HCT116 (cell line): ENCODE results near the gene ARHGAP10. TPM values are rescaled to one million over a fixed set of nuclear protein-coding genes. Genes with fewer than 3 reads are reported as not detected.

Experiments used
- ATAC-seq: fragments of 200-7000 bp; cut with Tn5 transposase; 2 replicates; pipeline ENCODE4 v1.9.1; 2020; ENCODE audit warnings: mild to moderate bottlenecking, moderate library complexity
- BruUV-seq: library from RNA; stranded (reverse); fragments of 400-500 nt; replicated peaks from 2 replicates; lab custom pipeline; 2021; lab: Mats Ljungman, UMichigan
- CTCF ChIA-PET: fragments of 300-600 bp; sonication (Branson Sonifier 250); formaldehyde crosslinking; loops from one replicate; lab custom pipeline; 2021; ENCODE audit warnings: antibody characterized with exemption; lab: Charles Lee
- POLR2A ChIA-PET: fragments of 300-600, 350-600 bp; sonication (Branson Sonifier 250); formaldehyde crosslinking; loops from one replicate; lab custom pipeline; 2021; ENCODE audit warnings: antibody characterized with exemption; lab: Charles Lee
- RAD21 ChIA-PET, 2 experiments: fragments of 300-600 bp; sonication (Branson Sonifier 250); formaldehyde crosslinking; loops; one replicate each; lab custom pipeline; 2023; ENCODE audit warnings: low total read pairs in 2 of 2; ENCODE audit not compliant: uncharacterized antibody in 2 of 2, unreplicated experiment in 2 of 2, low non-redundant PET in 1 of 2; lab: Charles Lee
- DNase-seq: peaks from one replicate; pipeline ENCODE4 v3.0.0-alpha.2; 2010; ENCODE audit warnings: low read depth, low spot score
- H2AFZ ChIP-seq: fragments of 200-600 bp; shearing (Covaris generic), sonication (generic); 2 replicates; pipeline ENCODE4 v1.6.1; 2017; ENCODE audit warnings: low read depth, mixed run types, mixed read lengths, antibody characterized with exemption, low read length; ENCODE audit not compliant: poor library complexity, severe bottlenecking
- H3K27ac ChIP-seq: 2 replicates; pipeline ENCODE4 v1.5.1; 2012; ENCODE audit warnings: low read depth, low read length
- H3K27me3 ChIP-seq: fragments of 200-600 bp; sonication (generic); 2 replicates; pipeline ENCODE4 v1.6.1; 2016; ENCODE audit warnings: mixed run types, low read length, mixed read lengths; ENCODE audit not compliant: insufficient read depth
- H3K36me3 ChIP-seq, 2 experiments: fragments of 200-500 bp in 1 of 2; fragments of 200-600 bp in 1 of 2; sonication (Bioruptor generic) in 1 of 2; sonication (generic) in 1 of 2; 2 replicates each; pipeline versions ENCODE4 v1.5.1 to v1.6.1; 2014 to 2016; ENCODE audit warnings: low read length in 2 of 2, inconsistent platforms in 1 of 2, mixed read lengths in 1 of 2, mixed run types in 1 of 2; ENCODE audit not compliant: insufficient read depth in 2 of 2, control insufficient read depth in 1 of 2
- H3K4me1 ChIP-seq, 2 experiments: fragments of 200-600 bp in 1 of 2; sonication (generic) in 1 of 2; 2 replicates each; pipeline versions ENCODE4 v1.5.1 to v1.6.1; 2012 to 2017; ENCODE audit warnings: low read length in 2 of 2, inconsistent platforms in 1 of 2, mild to moderate bottlenecking in 1 of 2, mixed read lengths in 1 of 2, mixed run types in 1 of 2, moderate library complexity in 1 of 2; ENCODE audit not compliant: insufficient read depth in 2 of 2, control insufficient read depth in 1 of 2
- H3K4me2 ChIP-seq: fragments of 200-600 bp; sonication (generic); 2 replicates; pipeline ENCODE4 v1.6.1; 2017; ENCODE audit warnings: mixed run types, low read length, mixed read lengths
- H3K4me3 ChIP-seq, 2 experiments: fragments of 200-600 bp in 1 of 2; sonication (generic) in 1 of 2; replicated peaks in 1 of 2; 2 replicates each; pipeline ENCODE4 v1.5.1; 2011 to 2016; ENCODE audit warnings: low read length in 2 of 2, control low read depth in 1 of 2, low read depth in 1 of 2, mild to moderate bottlenecking in 1 of 2, mixed read lengths in 1 of 2, mixed run types in 1 of 2
- H3K79me2 ChIP-seq: fragments of 200-600 bp; sonication (generic); 2 replicates; pipeline ENCODE4 v1.6.1; 2017; ENCODE audit warnings: mild to moderate bottlenecking, mixed run types, low read length, moderate library complexity, mixed read lengths; ENCODE audit not compliant: insufficient read depth
- H3K9ac ChIP-seq: fragments of 200-600 bp; sonication (generic); 2 replicates; pipeline ENCODE4 v1.6.1; 2016; ENCODE audit warnings: low read length, mixed read lengths
- H3K9me2 ChIP-seq: fragments of 200-600 bp; sonication (generic), shearing (Covaris generic); 2 replicates; pipeline ENCODE4 v1.6.1; 2017; ENCODE audit warnings: mixed run types, mild to moderate bottlenecking, moderate library complexity; ENCODE audit not compliant: insufficient read depth
- H3K9me3 ChIP-seq, 2 experiments: fragments of 200-500 bp in 1 of 2; fragments of 200-600 bp in 1 of 2; sonication (Bioruptor generic) in 1 of 2; sonication (generic) in 1 of 2; 2 replicates each; pipeline ENCODE4 v1.6.1; 2014 to 2017; ENCODE audit warnings: low read length in 2 of 2, mixed read lengths in 2 of 2, inconsistent platforms in 1 of 2, low read depth in 1 of 2, mild to moderate bottlenecking in 1 of 2, mixed run types in 1 of 2, moderate library complexity in 1 of 2; ENCODE audit not compliant: control insufficient read depth in 1 of 2, insufficient read depth in 1 of 2
- H4K20me1 ChIP-seq: fragments of 200-600 bp; sonication (generic), shearing (Covaris generic); 2 replicates; pipeline ENCODE4 v1.6.1; 2017; ENCODE audit warnings: mixed run types, mild to moderate bottlenecking, moderate library complexity; ENCODE audit not compliant: insufficient read depth
- CEBPB ChIP-seq: IDR thresholded peaks from 2 replicates; pipeline ENCODE4 v1.6.1; 2012; ENCODE audit warnings: low read depth
- EGR1 ChIP-seq: IDR thresholded peaks from 2 replicates; pipeline ENCODE4 v1.6.1; 2012; ENCODE audit warnings: low read depth
- FOSL1 ChIP-seq: IDR thresholded peaks from 2 replicates; pipeline ENCODE4 v1.6.1; 2012; ENCODE audit warnings: low read depth
- JUND ChIP-seq: IDR thresholded peaks from 2 replicates; pipeline ENCODE4 v1.6.1; 2012
- POLR2A ChIP-seq: IDR thresholded peaks from 2 replicates; pipeline ENCODE4 v1.7.0; 2011; ENCODE audit warnings: borderline replicate concordance; ENCODE audit not compliant: insufficient read depth, insufficient read length; ENCODE audit errors: extremely low read depth
- POLR2AphosphoS5 ChIP-seq: IDR thresholded peaks from 2 replicates; pipeline ENCODE4 v1.6.1; 2011; ENCODE audit warnings: mild to moderate bottlenecking, low read depth, low read length, moderate library complexity
- RAD21 ChIP-seq: IDR thresholded peaks from 2 replicates; pipeline ENCODE4 v1.6.1; 2012; ENCODE audit warnings: low read depth, mild to moderate bottlenecking
- SP1 ChIP-seq: IDR thresholded peaks from 2 replicates; pipeline ENCODE4 v1.6.1; 2012; ENCODE audit warnings: low read depth
- SRF ChIP-seq: IDR thresholded peaks from 2 replicates; pipeline ENCODE4 v1.6.1; 2012; ENCODE audit warnings: low read depth
- TCF7L2 ChIP-seq: IDR thresholded peaks from 2 replicates; pipeline ENCODE4 v1.7.0; 2011; ENCODE audit warnings: borderline replicate concordance, inconsistent platforms; ENCODE audit not compliant: insufficient read depth, insufficient read length; ENCODE audit errors: extremely low read depth
- YY1 ChIP-seq: IDR thresholded peaks from 2 replicates; pipeline ENCODE4 v1.6.1; 2011; ENCODE audit warnings: low read length, low read depth, moderate library complexity, mild to moderate bottlenecking; ENCODE audit not compliant: insufficient replicate concordance; ENCODE audit errors: extremely low read depth
- ZFX ChIP-seq: fragments of 450-650 bp; IDR thresholded peaks from 2 replicates; pipeline ENCODE4 v1.6.1; 2017
- ZNF274 ChIP-seq: fragments of 200-500 bp; sonication (Bioruptor generic); IDR thresholded peaks from 2 replicates; pipeline ENCODE4 v1.6.1; 2014; ENCODE audit warnings: mild to moderate bottlenecking, low read depth, low read length, inconsistent platforms
- intact Hi-C: fragments of 100-400 bp; cut with micrococcal nuclease; formaldehyde crosslinking; loops from 2 replicates; pipeline ENCODE4 v1.10.0; 2022
- total RNA-seq: library from RNA; stranded (reverse); gene quantifications from one replicate; pipeline ENCODE4 v1.2.1, GENCODE V29; 2021; ENCODE audit not compliant: unreplicated experiment
- TF ChIP-seq, protein P1 (sequence below): IDR thresholded peaks from 2 replicates; pipeline ENCODE4 v1.6.1; 2011; ENCODE audit warnings: mild to moderate bottlenecking, low read length, moderate library complexity; ENCODE audit not compliant: insufficient replicate concordance; ENCODE audit errors: extremely low read depth
- TF ChIP-seq, protein P2 (sequence below): IDR thresholded peaks from 2 replicates; pipeline ENCODE4 v1.6.1; 2012
- TF ChIP-seq, protein P3 (sequence below): IDR thresholded peaks from 2 replicates; pipeline ENCODE4 v1.6.1; 2012
- TF ChIP-seq, protein P4 (sequence below): IDR thresholded peaks from 2 replicates; pipeline ENCODE4 v1.6.1; 2012; ENCODE audit warnings: low read depth
- TF ChIP-seq, protein P5 (sequence below), 3 experiments: fragments of 200-600 bp in 1 of 3; sonication (generic) in 1 of 3; IDR thresholded peaks in 2 of 3; conservative IDR thresholded peaks in 1 of 3; 2 replicates each; pipeline ENCODE4 v1.5.1; 2012 to 2017; ENCODE audit warnings: low read depth in 2 of 3, low read length in 2 of 3, antibody characterized with exemption in 1 of 3, borderline replicate concordance in 1 of 3, control low read depth in 1 of 3, mild to moderate bottlenecking in 1 of 3, mixed read lengths in 1 of 3, mixed run types in 1 of 3, moderate library complexity in 1 of 3; ENCODE audit not compliant: insufficient read depth in 1 of 3

ARHGAP10 gene
- total RNA-seq, 1 experiment from 2014 or later: 24.7 TPM

DNA sequence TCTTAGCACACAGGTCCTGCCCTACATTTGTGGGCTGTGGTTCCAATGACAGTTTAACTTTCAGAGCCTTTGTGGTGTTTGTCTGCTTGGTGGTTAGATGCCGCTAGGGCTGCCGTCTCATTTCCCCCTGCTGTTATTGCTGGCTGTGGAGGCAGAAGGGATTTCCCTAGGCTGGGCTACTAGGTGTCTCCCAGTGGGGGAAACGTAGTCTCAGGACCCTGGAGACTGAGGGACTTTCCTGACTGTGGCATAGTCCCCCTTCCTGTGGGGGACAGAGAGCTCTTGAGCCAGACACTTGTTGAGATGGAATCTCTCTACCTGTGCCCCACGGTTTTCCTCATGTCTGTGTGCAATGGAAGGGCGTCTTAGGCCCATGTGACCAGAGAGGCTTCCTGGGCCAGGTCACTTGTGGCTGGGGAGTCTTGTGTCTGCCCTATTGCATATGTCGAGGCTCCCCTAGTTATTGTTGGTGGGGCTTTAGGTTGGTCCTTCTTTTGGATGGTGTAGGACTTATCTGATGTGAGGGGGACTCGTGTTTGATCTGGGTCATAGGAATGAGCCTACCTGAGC, 68.2 kb downstream of the ARHGAP10 start:
- Histone ChIP-seq H3K9ac (no peak overlapping the region), H3K4me2 (no peak overlapping the region), H3K9me2 (no peaks in the 10 kb centered on the region), H3K4me3 (no peak overlapping the region), H3K9me3 (no peaks in the 10 kb centered on the region), H3K36me3 (no peaks in the 10 kb centered on the region), H3K79me2 (peaks cover 58% of the 10 kb centered on the region), H3K27me3 (no peaks in the 10 kb centered on the region), H3K27ac (no peak overlapping the region), H3K4me1 (no peaks in the 10 kb centered on the region), H4K20me1 (no peaks in the 10 kb centered on the region), H2AFZ (no peak overlapping the region)
- no TSS peak for BruUV-seq
- TF ChIP-seq FOSL1: no peak
- no peak for TF ChIP-seq ZFX
- no peak for TF ChIP-seq EGR1
- no peak for TF ChIP-seq SP1
- no peak for TF ChIP-seq POLR2AphosphoS5
- TF ChIP-seq CEBPB: no peak
- TF ChIP-seq, protein P1, sequence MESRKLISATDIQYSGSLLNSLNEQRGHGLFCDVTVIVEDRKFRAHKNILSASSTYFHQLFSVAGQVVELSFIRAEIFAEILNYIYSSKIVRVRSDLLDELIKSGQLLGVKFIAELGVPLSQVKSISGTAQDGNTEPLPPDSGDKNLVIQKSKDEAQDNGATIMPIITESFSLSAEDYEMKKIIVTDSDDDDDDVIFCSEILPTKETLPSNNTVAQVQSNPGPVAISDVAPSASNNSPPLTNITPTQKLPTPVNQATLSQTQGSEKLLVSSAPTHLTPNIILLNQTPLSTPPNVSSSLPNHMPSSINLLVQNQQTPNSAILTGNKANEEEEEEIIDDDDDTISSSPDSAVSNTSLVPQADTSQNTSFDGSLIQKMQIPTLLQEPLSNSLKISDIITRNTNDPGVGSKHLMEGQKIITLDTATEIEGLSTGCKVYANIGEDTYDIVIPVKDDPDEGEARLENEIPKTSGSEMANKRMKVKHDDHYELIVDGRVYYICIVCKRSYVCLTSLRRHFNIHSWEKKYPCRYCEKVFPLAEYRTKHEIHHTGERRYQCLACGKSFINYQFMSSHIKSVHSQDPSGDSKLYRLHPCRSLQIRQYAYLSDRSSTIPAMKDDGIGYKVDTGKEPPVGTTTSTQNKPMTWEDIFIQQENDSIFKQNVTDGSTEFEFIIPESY: no peak
- TF ChIP-seq, protein P2, sequence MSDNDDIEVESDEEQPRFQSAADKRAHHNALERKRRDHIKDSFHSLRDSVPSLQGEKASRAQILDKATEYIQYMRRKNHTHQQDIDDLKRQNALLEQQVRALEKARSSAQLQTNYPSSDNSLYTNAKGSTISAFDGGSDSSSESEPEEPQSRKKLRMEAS: no peak
- TF ChIP-seq, protein P3, sequence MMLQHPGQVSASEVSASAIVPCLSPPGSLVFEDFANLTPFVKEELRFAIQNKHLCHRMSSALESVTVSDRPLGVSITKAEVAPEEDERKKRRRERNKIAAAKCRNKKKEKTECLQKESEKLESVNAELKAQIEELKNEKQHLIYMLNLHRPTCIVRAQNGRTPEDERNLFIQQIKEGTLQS: no peak
- TF ChIP-seq SRF: no peak
- TF ChIP-seq POLR2A: no peak
- TF ChIP-seq TCF7L2: no peak
- TF ChIP-seq RAD21: no peak
- TF ChIP-seq, protein P4, sequence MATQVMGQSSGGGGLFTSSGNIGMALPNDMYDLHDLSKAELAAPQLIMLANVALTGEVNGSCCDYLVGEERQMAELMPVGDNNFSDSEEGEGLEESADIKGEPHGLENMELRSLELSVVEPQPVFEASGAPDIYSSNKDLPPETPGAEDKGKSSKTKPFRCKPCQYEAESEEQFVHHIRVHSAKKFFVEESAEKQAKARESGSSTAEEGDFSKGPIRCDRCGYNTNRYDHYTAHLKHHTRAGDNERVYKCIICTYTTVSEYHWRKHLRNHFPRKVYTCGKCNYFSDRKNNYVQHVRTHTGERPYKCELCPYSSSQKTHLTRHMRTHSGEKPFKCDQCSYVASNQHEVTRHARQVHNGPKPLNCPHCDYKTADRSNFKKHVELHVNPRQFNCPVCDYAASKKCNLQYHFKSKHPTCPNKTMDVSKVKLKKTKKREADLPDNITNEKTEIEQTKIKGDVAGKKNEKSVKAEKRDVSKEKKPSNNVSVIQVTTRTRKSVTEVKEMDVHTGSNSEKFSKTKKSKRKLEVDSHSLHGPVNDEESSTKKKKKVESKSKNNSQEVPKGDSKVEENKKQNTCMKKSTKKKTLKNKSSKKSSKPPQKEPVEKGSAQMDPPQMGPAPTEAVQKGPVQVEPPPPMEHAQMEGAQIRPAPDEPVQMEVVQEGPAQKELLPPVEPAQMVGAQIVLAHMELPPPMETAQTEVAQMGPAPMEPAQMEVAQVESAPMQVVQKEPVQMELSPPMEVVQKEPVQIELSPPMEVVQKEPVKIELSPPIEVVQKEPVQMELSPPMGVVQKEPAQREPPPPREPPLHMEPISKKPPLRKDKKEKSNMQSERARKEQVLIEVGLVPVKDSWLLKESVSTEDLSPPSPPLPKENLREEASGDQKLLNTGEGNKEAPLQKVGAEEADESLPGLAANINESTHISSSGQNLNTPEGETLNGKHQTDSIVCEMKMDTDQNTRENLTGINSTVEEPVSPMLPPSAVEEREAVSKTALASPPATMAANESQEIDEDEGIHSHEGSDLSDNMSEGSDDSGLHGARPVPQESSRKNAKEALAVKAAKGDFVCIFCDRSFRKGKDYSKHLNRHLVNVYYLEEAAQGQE: no peak
- TF ChIP-seq, protein P5, sequence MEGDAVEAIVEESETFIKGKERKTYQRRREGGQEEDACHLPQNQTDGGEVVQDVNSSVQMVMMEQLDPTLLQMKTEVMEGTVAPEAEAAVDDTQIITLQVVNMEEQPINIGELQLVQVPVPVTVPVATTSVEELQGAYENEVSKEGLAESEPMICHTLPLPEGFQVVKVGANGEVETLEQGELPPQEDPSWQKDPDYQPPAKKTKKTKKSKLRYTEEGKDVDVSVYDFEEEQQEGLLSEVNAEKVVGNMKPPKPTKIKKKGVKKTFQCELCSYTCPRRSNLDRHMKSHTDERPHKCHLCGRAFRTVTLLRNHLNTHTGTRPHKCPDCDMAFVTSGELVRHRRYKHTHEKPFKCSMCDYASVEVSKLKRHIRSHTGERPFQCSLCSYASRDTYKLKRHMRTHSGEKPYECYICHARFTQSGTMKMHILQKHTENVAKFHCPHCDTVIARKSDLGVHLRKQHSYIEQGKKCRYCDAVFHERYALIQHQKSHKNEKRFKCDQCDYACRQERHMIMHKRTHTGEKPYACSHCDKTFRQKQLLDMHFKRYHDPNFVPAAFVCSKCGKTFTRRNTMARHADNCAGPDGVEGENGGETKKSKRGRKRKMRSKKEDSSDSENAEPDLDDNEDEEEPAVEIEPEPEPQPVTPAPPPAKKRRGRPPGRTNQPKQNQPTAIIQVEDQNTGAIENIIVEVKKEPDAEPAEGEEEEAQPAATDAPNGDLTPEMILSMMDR (IDR thresholded peaks at IDR 0.05 in 2 of 3, conservative IDR thresholded peaks at IDR 0.05 in 1 of 3; ENCODE audit: borderline replicate concordance in 1 of 3, insufficient read depth in 1 of 3, low read depth in 2 of 3, low read length in 2 of 3): no peak
- no peak for TF ChIP-seq ZNF274
- no peak for TF ChIP-seq JUND
- no peak for TF ChIP-seq YY1
- DNase-seq: no peak
- intact Hi-C loops: no loop called here
- CTCF ChIA-PET: no interaction called here
- POLR2A ChIA-PET: no interaction called here
- RAD21 ChIA-PET: no interaction called here
- ATAC-seq: no peak
